ENCODE measurements around the gene PID1.

The PID1 gene

GRCh38 chr2:228983700-228984099 lies 287.4 kb downstream of the PID1 start:
- intact Hi-C loops (cut with DNase I), result no loop called here
- no peak for DNase-seq

- DNase-seq, result no peak
- intact Hi-C loops (cut with DNase I), result no loop called here
These were observed 296.9 kb downstream of the PID1 start for GRCh38 chr2:228974169-228974568.

Measured in head of caudate nucleus (tissue), 42 donors.